GM12878 (cell line): ENCODE data around the gene THRA.

Experiments
- CBX5 ChIP-seq: sonication (generic); IDR thresholded peaks from 2 replicates; pipeline ENCODE4 v1.6.1; 2016; ENCODE audit warnings: low read depth, moderate library complexity, mild to moderate bottlenecking, inconsistent platforms
- CTCF ChIP-seq, 3 experiments: IDR thresholded peaks in 2 of 3; conservative IDR thresholded peaks in 1 of 3; 2 replicates each; pipeline ENCODE4 v1.5.1; 2011; ENCODE audit warnings: low read depth in 3 of 3, low read length in 3 of 3, mild to moderate bottlenecking in 3 of 3, control low read depth in 2 of 3, moderate library complexity in 2 of 3, inconsistent platforms in 1 of 3, mixed read lengths in 1 of 3; ENCODE audit not compliant: control insufficient read depth in 2 of 3, insufficient read depth in 1 of 3; ENCODE audit errors: extremely low read depth in 1 of 3
- FOXM1 ChIP-seq: IDR thresholded peaks from 2 replicates; pipeline ENCODE4 v1.6.1; 2012; ENCODE audit warnings: low read depth, mild to moderate bottlenecking, inconsistent platforms, low read length, moderate library complexity
- NRF1 ChIP-seq: conservative IDR thresholded peaks from 2 replicates; pipeline ENCODE4 v1.6.1; 2011; ENCODE audit warnings: mild to moderate bottlenecking, low read depth, low read length, improper control_type of control experiment
- PKNOX1 ChIP-seq: fragments of 450-650 bp; IDR thresholded peaks from 2 replicates; pipeline ENCODE4 v1.6.1; 2016; ENCODE audit warnings: mild to moderate bottlenecking
- POLR2A ChIP-seq: IDR thresholded peaks from 2 replicates; pipeline ENCODE4 v1.6.1; 2011; ENCODE audit warnings: low read depth, mild to moderate bottlenecking, low read length
- SP1 ChIP-seq: IDR thresholded peaks from one replicate; pipeline ENCODE4 v1.6.1; 2011; ENCODE audit warnings: low read depth, low read length
- STAT1 ChIP-seq: fragments of 450-650 bp; conservative IDR thresholded peaks from 2 replicates; pipeline ENCODE4 v1.6.1; 2014; ENCODE audit warnings: antibody characterized with exemption, mild to moderate bottlenecking
- STAT3 ChIP-seq: IDR thresholded peaks from 2 replicates; pipeline ENCODE4 v1.6.1; 2011; ENCODE audit warnings: low read depth, low read length, improper control_type of control experiment
- TAF1 ChIP-seq: IDR thresholded peaks from 2 replicates; pipeline ENCODE4 v1.6.1; 2011; ENCODE audit warnings: mild to moderate bottlenecking, low read depth, low read length, borderline replicate concordance
- ZNF592 ChIP-seq: fragments of 450-650 bp; IDR thresholded peaks from 2 replicates; pipeline ENCODE4 v1.6.1; 2017; ENCODE audit warnings: mild to moderate bottlenecking, moderate library complexity

DNA sequence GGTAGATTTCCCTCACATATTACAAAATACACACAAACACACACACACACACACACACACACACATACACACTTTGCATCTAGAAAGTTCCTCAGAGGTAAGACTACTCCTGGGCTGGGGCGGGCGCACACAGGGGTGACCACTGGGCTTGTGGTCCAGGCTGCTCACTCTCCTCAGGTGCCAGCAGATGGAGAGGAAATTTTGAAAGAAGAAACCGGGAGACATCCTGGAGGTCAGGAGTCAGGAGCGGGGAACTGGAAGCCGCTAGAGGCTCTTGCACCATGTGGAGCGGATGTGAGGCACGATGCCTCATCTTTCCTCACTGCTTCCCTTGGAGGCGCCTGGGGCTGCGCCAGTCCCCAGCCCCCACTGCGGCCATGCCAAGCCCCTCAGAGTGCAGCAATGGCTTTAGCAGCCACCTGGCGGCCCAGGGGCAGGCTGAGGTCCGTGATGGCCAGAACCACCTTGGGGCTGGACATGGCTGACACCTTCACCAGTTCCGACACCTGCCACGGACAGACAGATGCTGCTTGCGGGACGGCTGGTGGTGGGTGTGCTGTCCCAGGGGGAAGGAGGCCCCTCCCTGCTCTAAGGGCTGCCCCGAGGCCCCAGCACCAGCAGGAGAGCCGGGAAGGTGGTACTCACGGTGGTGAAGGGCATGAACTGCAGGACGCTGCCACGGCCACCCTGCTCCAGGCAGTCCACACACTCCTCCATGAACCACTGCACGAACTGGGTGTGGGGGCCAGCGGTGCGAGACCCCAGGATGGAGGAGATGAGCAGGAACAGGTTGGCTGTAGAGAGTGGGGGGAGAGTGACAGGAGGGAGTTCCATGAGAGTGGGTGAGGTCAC lies 43.4 kb upstream of the THRA start:
- TF ChIP-seq CTCF (IDR thresholded peaks at IDR 0.05 in 2 of 3, conservative IDR thresholded peaks at IDR 0.05 in 1 of 3; ENCODE audit: control insufficient read depth in 2 of 3, extremely low read depth in 1 of 3, insufficient read depth in 1 of 3, low read depth in 3 of 3, low read length in 3 of 3), result 0 out of 6 replicates have a peak, but pooled peaks of 1 of the 3 experiments have one; percentile 9
- TF ChIP-seq NRF1, result no peak
- TF ChIP-seq STAT3, result no peak
- TF ChIP-seq PKNOX1, result no peak
- TF ChIP-seq CBX5, result no peak
- no peak for TF ChIP-seq FOXM1
- TF ChIP-seq TAF1, result no peak
- TF ChIP-seq STAT1, result no peak
- no peak for TF ChIP-seq POLR2A
- TF ChIP-seq SP1, result no peak
- no peak for TF ChIP-seq ZNF592
